Hepatic stellate cell (primary cell): ENCODE data around the gene TTC7B.

Experiments used
- DNase-seq: peaks from one replicate; pipeline ENCODE4 v3.0.0; 2011; ENCODE audit warnings: low spot score

The TTC7B gene

GRCh38 chr14:90523961-90524875 lies 292.0 kb downstream of the TTC7B start:
- DNase-seq, result no peak

- peak; percentile 68 for DNase-seq
Observed at GRCh38 chr14:90523544-90523943, 292.7 kb downstream of the TTC7B start.

- no peak for DNase-seq
Observed at GRCh38 chr14:90522571-90523191, 293.5 kb downstream of the TTC7B start.

GRCh38 chr14:90521930-90522483 lies 294.2 kb downstream of the TTC7B start:
- no peak for DNase-seq

- no peak for DNase-seq
Observed at GRCh38 chr14:90521084-90521929, 294.9 kb downstream of the TTC7B start.

- DNase-seq, result no peak
Observed at GRCh38 chr14:90520326-90520725, 295.9 kb downstream of the TTC7B start.

- no peak for DNase-seq
Observed at GRCh38 chr14:90519262-90519920, 296.8 kb downstream of the TTC7B start.

GRCh38 chr14:90518941-90519256 lies 297.3 kb downstream of the TTC7B start:
- DNase-seq, result no peak

GRCh38 chr14:90518069-90518940 lies 297.9 kb downstream of the TTC7B start:
- DNase-seq, result no peak

GRCh38 chr14:90517076-90517841 lies 299.0 kb downstream of the TTC7B start:
- DNase-seq, result no peak

- DNase-seq, result no peak
Observed at GRCh38 chr14:90514566-90514965, 301.7 kb downstream of the TTC7B start.

GRCh38 chr14:90514015-90514398 lies 302.2 kb downstream of the TTC7B start:
- no peak for DNase-seq

- DNase-seq, result no peak
Observed at GRCh38 chr14:90513161-90514014, 302.8 kb downstream of the TTC7B start.

GRCh38 chr14:90512329-90512991 lies 303.8 kb downstream of the TTC7B start:
- no peak for DNase-seq

GRCh38 chr14:90511795-90512328 lies 304.4 kb downstream of the TTC7B start:
- DNase-seq, result no peak

GRCh38 chr14:90511252-90511651 lies 305.0 kb downstream of the TTC7B start:
- no peak for DNase-seq

GRCh38 chr14:90510159-90510558 lies 306.1 kb downstream of the TTC7B start:
- no peak for DNase-seq

GRCh38 chr14:90509403-90509802 lies 306.8 kb downstream of the TTC7B start:
- DNase-seq, result no peak
